DMS153 (cell line): ENCODE results near the gene PBX1.

Experiments
- DNase-seq: peaks from one replicate; lab custom pipeline; 2025; lab: John Stamatoyannopoulos, UW

The PBX1 gene

GRCh38 chr1:164563721-164564360, 4.9 kb downstream of the PBX1 start:
- no peak for DNase-seq

- DNase-seq, result no peak
These were observed 5.4 kb downstream of the PBX1 start for GRCh38 chr1:164564378-164564777.

GRCh38 chr1:164565357-164565756, 6.4 kb downstream of the PBX1 start:
- no peak for DNase-seq

GRCh38 chr1:164567774-164568173, 8.8 kb downstream of the PBX1 start:
- DNase-seq, result no peak

GRCh38 chr1:164569241-164569640, 10.3 kb downstream of the PBX1 start:
- DNase-seq, result no peak

GRCh38 chr1:164569866-164570265, 10.9 kb downstream of the PBX1 start:
- DNase-seq, result no peak

GRCh38 chr1:164571333-164571732, 12.3 kb downstream of the PBX1 start:
- no peak for DNase-seq

GRCh38 chr1:164575356-164575886, 16.4 kb downstream of the PBX1 start:
- no peak for DNase-seq

- no peak for DNase-seq
These were observed 17.6 kb downstream of the PBX1 start for GRCh38 chr1:164576291-164577271.

- DNase-seq, result no peak
These were observed 18.3 kb downstream of the PBX1 start for GRCh38 chr1:164577291-164577690.

GRCh38 chr1:164578479-164579200, 19.7 kb downstream of the PBX1 start:
- no peak for DNase-seq

- no peak for DNase-seq
These were observed 20.4 kb downstream of the PBX1 start for GRCh38 chr1:164579381-164579780.

- no peak for DNase-seq
These were observed 22.8 kb downstream of the PBX1 start for GRCh38 chr1:164581762-164582161.

- DNase-seq, result no peak
These were observed 24.2 kb downstream of the PBX1 start for GRCh38 chr1:164583196-164583595.

GRCh38 chr1:164583835-164584539, 25.0 kb downstream of the PBX1 start:
- no peak for DNase-seq

GRCh38 chr1:164586591-164586990, 27.6 kb downstream of the PBX1 start:
- no peak for DNase-seq

- peak; percentile 67 for DNase-seq
These were observed 28.9 kb downstream of the PBX1 start for GRCh38 chr1:164587617-164588501.

- peak; percentile 25 for DNase-seq
These were observed 29.7 kb downstream of the PBX1 start for GRCh38 chr1:164588516-164589341.

- DNase-seq, result no peak
These were observed 30.4 kb downstream of the PBX1 start for GRCh38 chr1:164589408-164589807.
